Type B pancreatic cell (in vitro differentiated cells): ENCODE data around the gene MRPL53. TPM values are rescaled to one million over a fixed set of nuclear protein-coding genes. Genes with fewer than 3 reads are reported as not detected.
"Not testable (repeated sequence)": the region's sequence is repeated elsewhere in the genome, so short reads cannot be mapped to it uniquely, and the experiment has no call there.

ENCODE experiments used
- DNase-seq: peaks from one replicate; pipeline ENCODE4 v3.0.0; 2021; ENCODE audit warnings: mixed read lengths; ENCODE audit not compliant: unreplicated experiment; ENCODE audit errors: extremely low spot score
- H3K27ac Mint-ChIP-seq: 2 replicates; pipeline ENCODE4 v1.8.0; 2021; ENCODE audit warnings: mild to moderate bottlenecking, mixed read lengths
- H3K27me3 Mint-ChIP-seq: 2 replicates; pipeline ENCODE4 v1.8.0; 2021; ENCODE audit warnings: mixed read lengths
- H3K36me3 Mint-ChIP-seq: 2 replicates; pipeline ENCODE4 v1.8.0; 2021; ENCODE audit warnings: mixed read lengths
- H3K4me1 Mint-ChIP-seq: one replicate; pipeline ENCODE4 v1.8.0; 2021; ENCODE audit warnings: mixed read lengths; ENCODE audit not compliant: unreplicated experiment
- H3K4me3 Mint-ChIP-seq: 2 replicates; pipeline ENCODE4 v1.8.0; 2021; ENCODE audit warnings: mild to moderate bottlenecking, mixed read lengths
- H3K9me3 Mint-ChIP-seq: 2 replicates; pipeline ENCODE4 v1.8.0; 2021; ENCODE audit warnings: mixed read lengths
- CTCF ChIP-seq: fragments of 200-600 bp; sonication (generic); conservative IDR thresholded peaks from 2 replicates; pipeline ENCODE4 v1.5.0; 2021; ENCODE audit warnings: antibody characterized with exemption, mild to moderate bottlenecking
- total RNA-seq: library from RNA; stranded (reverse); gene quantifications from 2 replicates; pipeline ENCODE4 v1.2.1, GENCODE V29; 2021; ENCODE audit warnings: low replicate concordance

MRPL53 gene
- total RNA-seq, 1 donor from 2014 or later = 76.1 TPM

GRCh38 chr2:74444498-74445318 is 27.8 kb downstream of the MRPL53 start:
- H3K27ac Mint-ChIP-seq = no peak overlapping the region
- no peak for DNase-seq
- peaks cover 9% of the 10 kb centered on the region for H3K4me1 Mint-ChIP-seq

GRCh38 chr2:74442483-74443297 is 29.8 kb downstream of the MRPL53 start:
- not testable (repeated sequence) for H3K27me3 Mint-ChIP-seq, H3K9me3 Mint-ChIP-seq, DNase-seq
- Mint-ChIP-seq H3K4me1 (peaks cover 26% of the 10 kb centered on the region), H3K4me3 (peak overlapping the region; percentile 96), H3K27ac (peak overlapping the region; percentile 99), H3K36me3 (peaks cover 11% of the 10 kb centered on the region)

More at GRCh38 chr2:74444498-74445318, 27.8 kb downstream of the MRPL53 start:
- no peaks in the 10 kb centered on the region for H3K36me3 Mint-ChIP-seq
- TF ChIP-seq CTCF = no peak
- H3K9me3 Mint-ChIP-seq = no peaks in the 10 kb centered on the region
- H3K4me3 Mint-ChIP-seq = peak overlapping the region; percentile 74
- H3K27me3 Mint-ChIP-seq = peaks cover 12% of the 10 kb centered on the region

GRCh38 chr2:74441690-74442482 is 30.6 kb downstream of the MRPL53 start, which contains the start of gene RTKN:
RTKN (minus strand) TSS chr2:74441937; CDS start chr2:74441816, 121 bp downstream.
- peak; percentile 42 for TF ChIP-seq CTCF

GRCh38 chr2:74441170-74441689 is 31.2 kb downstream of the MRPL53 start:
- peak overlapping the region; percentile 96 for H3K4me3 Mint-ChIP-seq
- no peak for TF ChIP-seq CTCF
- peaks cover 15% of the 10 kb centered on the region for H3K36me3 Mint-ChIP-seq
- H3K4me1 Mint-ChIP-seq = peaks cover 32% of the 10 kb centered on the region
- H3K9me3 Mint-ChIP-seq = no peaks in the 10 kb centered on the region
- no peak for DNase-seq
- peak overlapping the region; percentile 99 for H3K27ac Mint-ChIP-seq
- peaks cover 5% of the 10 kb centered on the region for H3K27me3 Mint-ChIP-seq

More at GRCh38 chr2:74441690-74442482, 30.6 kb downstream of the MRPL53 start, which contains the start of gene RTKN:
- Mint-ChIP-seq H3K9me3 (no peaks in the 10 kb centered on the region), H3K27ac (peak within 1 kb of the TSS; percentile 99), H3K27me3 (peaks cover 5% of the 10 kb centered on the region), H3K36me3 (peaks cover 15% of the 10 kb centered on the region), H3K4me3 (peak within 1 kb of the TSS; percentile 96), H3K4me1 (peaks cover 32% of the 10 kb centered on the region)
- peak; percentile 76 for DNase-seq

- Mint-ChIP-seq H3K36me3 (peaks cover 17% of the 10 kb centered on the region), H3K4me1 (peaks cover 33% of the 10 kb centered on the region), H3K4me3 (peak overlapping the region; percentile 96), H3K27ac (peak overlapping the region; percentile 99), H3K27me3 (peaks cover 5% of the 10 kb centered on the region), H3K9me3 (no peaks in the 10 kb centered on the region)
- TF ChIP-seq CTCF = peak; percentile 63
- DNase-seq = peak; percentile 93
Measured at GRCh38 chr2:74440378-74441169, 31.9 kb downstream of the MRPL53 start.
